Tibial artery (tissue), 4 donors: Measurements from ENCODE around the gene PRIMPOL.

ENCODE experiments used
- DNase-seq, 2 donors: peaks; one replicate each; pipeline ENCODE4 v3.0.0-alpha.2; 2019
- H3K27ac ChIP-seq, 2 donors: fragments of 200-600 bp; sonication (generic) in 1 of 2; 1 replicate in 1 of 2; 2 replicates in 1 of 2; pipeline ENCODE4 v1.5.1; 2018 to 2019; ENCODE audit warnings: mild to moderate bottlenecking in 1 of 2
- H3K27me3 ChIP-seq, 2 donors: fragments of 200-600 bp; sonication (generic) in 1 of 2; one replicate each; pipeline versions ENCODE4 v1.5.1 to v1.6.0; 2016 to 2019
- H3K36me3 ChIP-seq, 3 donors: fragments of 200-600 bp; sonication (generic) in 2 of 3; one replicate each; pipeline ENCODE4 v1.5.1; 2016 to 2019; ENCODE audit warnings: mild to moderate bottlenecking in 2 of 3
- H3K4me1 ChIP-seq, 4 donors: fragments of 200-600 bp; sonication (generic) in 2 of 4; 1 replicate in 3 of 4; 2 replicates in 1 of 4; pipeline ENCODE4 v1.5.1; 2016 to 2019
- H3K4me3 ChIP-seq, 2 donors: fragments of 200-600 bp; sonication (generic) in 1 of 2; 1 replicate in 1 of 2; 2 replicates in 1 of 2; pipeline ENCODE4 v1.5.1; 2018 to 2019; ENCODE audit warnings: mild to moderate bottlenecking in 2 of 2
- H3K9me3 ChIP-seq, 3 donors: fragments of 200-600 bp; sonication (generic) in 1 of 3; one replicate each; pipeline ENCODE4 v1.5.1; 2016 to 2019
- CTCF ChIP-seq, 2 experiments: fragments of 200-600 bp in 1 of 2; fragments of 450-650 bp in 1 of 2; IDR thresholded peaks; one replicate each; pipeline ENCODE4 v1.5.1; 2017 to 2019; ENCODE audit warnings: antibody characterized with exemption in 2 of 2, mild to moderate bottlenecking in 1 of 2, moderate library complexity in 1 of 2
- intact Hi-C: fragments of 100-400 bp; cut with DNase I; formaldehyde crosslinking; loops from one replicate; pipeline ENCODE4 v1.15.0; 2023; ENCODE audit warnings: low total_unique reads

The PRIMPOL gene

GRCh38 chr4:184680698-184681097 lies 31.2 kb downstream of the PRIMPOL start:
- H3K9me3 ChIP-seq, result no peaks in the 10 kb centered on the region
- no peaks in the 10 kb centered on the region for H3K27me3 ChIP-seq
- no peak for TF ChIP-seq CTCF (IDR thresholded peaks at IDR 0.05)
- no peak overlapping the region for H3K4me3 ChIP-seq
- no peak for DNase-seq
- no peaks in the 10 kb centered on the region for H3K4me1 ChIP-seq
- peaks cover 0 to 13% (median 5%) of the 10 kb centered on the region in 3 donors for H3K36me3 ChIP-seq
- no peak overlapping the region for H3K27ac ChIP-seq
- intact Hi-C loops, result no loop called here

- Histone ChIP-seq H3K4me3 (no peak overlapping the region), H3K9me3 (no peaks in the 10 kb centered on the region), H3K27ac (no peak overlapping the region), H3K4me1 (no peaks in the 10 kb centered on the region), H3K27me3 (no peaks in the 10 kb centered on the region), H3K36me3 (peaks cover 0 to 25% (median 5%) of the 10 kb centered on the region in 3 donors)
- intact Hi-C loops, result no loop called here
- no peak for DNase-seq
- no peak for TF ChIP-seq CTCF (IDR thresholded peaks at IDR 0.05)
These were observed 32.4 kb downstream of the PRIMPOL start for GRCh38 chr4:184681916-184682315.

GRCh38 chr4:184684491-184685189 lies 35.1 kb downstream of the PRIMPOL start:
- no peak for DNase-seq
- intact Hi-C loops, result no loop called here
- H3K27ac ChIP-seq, result no peak overlapping the region

GRCh38 chr4:184688005-184688404 lies 38.5 kb downstream of the PRIMPOL start:
- intact Hi-C loops, result no loop called here
- H3K36me3 ChIP-seq, result peaks cover 0 to 28% (median 5%) of the 10 kb centered on the region in 3 donors
- no peak overlapping the region for H3K27ac ChIP-seq
- no peaks in the 10 kb centered on the region for H3K4me1 ChIP-seq
- TF ChIP-seq CTCF (IDR thresholded peaks at IDR 0.05), result no peak
- H3K27me3 ChIP-seq, result no peaks in the 10 kb centered on the region
- no peak for DNase-seq
- H3K4me3 ChIP-seq, result no peak overlapping the region
- H3K9me3 ChIP-seq, result no peaks in the 10 kb centered on the region

More at GRCh38 chr4:184684491-184685189, 35.1 kb downstream of the PRIMPOL start:
- no peak overlapping the region for H3K4me3 ChIP-seq
- TF ChIP-seq CTCF (IDR thresholded peaks at IDR 0.05), result no peak
- H3K36me3 ChIP-seq, result peaks cover 0 to 35% (median 5%) of the 10 kb centered on the region in 3 donors
- no peaks in the 10 kb centered on the region for H3K9me3 ChIP-seq
- H3K27me3 ChIP-seq, result no peaks in the 10 kb centered on the region
- H3K4me1 ChIP-seq, result no peaks in the 10 kb centered on the region

GRCh38 chr4:184688447-184688846 lies 38.9 kb downstream of the PRIMPOL start:
- Histone ChIP-seq H3K4me3 (no peak overlapping the region), H3K4me1 (no peaks in the 10 kb centered on the region), H3K9me3 (no peaks in the 10 kb centered on the region), H3K36me3 (peaks cover 0 to 28% (median 10%) of the 10 kb centered on the region in 3 donors), H3K27ac (no peak overlapping the region), H3K27me3 (no peaks in the 10 kb centered on the region)
- no peak for DNase-seq
- no peak for TF ChIP-seq CTCF (IDR thresholded peaks at IDR 0.05)
- intact Hi-C loops, result no loop called here
